MCF 10A (cell line): Measurements from ENCODE around the gene RABGAP1L. TPM values are rescaled to one million over a fixed set of nuclear protein-coding genes. Genes with fewer than 3 reads are reported as not detected.

ENCODE experiments used
- BruUV-seq: library from RNA; stranded (reverse); fragments of 400-500 nt; replicated peaks from 2 replicates; lab custom pipeline; 2021; lab: Mats Ljungman, UMichigan
- CTCF ChIA-PET: fragments of 300-600 bp; sonication (Branson Sonifier 250); formaldehyde crosslinking; extraction: SDS; loops from one replicate; lab custom pipeline; 2021; ENCODE audit warnings: antibody characterized with exemption, inconsistent platforms; lab: Yijun Ruan, JAX
- POLR2A ChIA-PET: fragments of 300-600, 350-650 bp; sonication (Branson Sonifier 250); formaldehyde crosslinking; extraction: SDS; loops from one replicate; lab custom pipeline; 2020; ENCODE audit warnings: antibody characterized with exemption, inconsistent platforms; lab: Yijun Ruan, JAX
- DNase-seq: peaks from one replicate; pipeline ENCODE4 v3.0.0-alpha.2; 2018; ENCODE audit not compliant: unreplicated experiment
- H3K27ac Mint-ChIP-seq: one replicate; pipeline ENCODE4 v1.8.0; 2022; ENCODE audit warnings: mild to moderate bottlenecking, low read depth, mixed read lengths; ENCODE audit not compliant: unreplicated experiment
- H3K27me3 Mint-ChIP-seq: one replicate; pipeline ENCODE4 v1.8.0; 2022; ENCODE audit warnings: mixed read lengths; ENCODE audit not compliant: insufficient read depth, unreplicated experiment
- H3K36me3 Mint-ChIP-seq: one replicate; pipeline ENCODE4 v1.8.0; 2022; ENCODE audit warnings: mild to moderate bottlenecking, moderate library complexity, mixed read lengths; ENCODE audit not compliant: insufficient read depth, unreplicated experiment
- H3K4me1 Mint-ChIP-seq: one replicate; pipeline ENCODE4 v1.8.0; 2022; ENCODE audit warnings: mixed read lengths; ENCODE audit not compliant: insufficient read depth, unreplicated experiment
- H3K4me3 Mint-ChIP-seq: one replicate; pipeline ENCODE4 v1.8.0; 2022; ENCODE audit warnings: mild to moderate bottlenecking, moderate library complexity, mixed read lengths; ENCODE audit not compliant: unreplicated experiment
- H3K9me3 Mint-ChIP-seq: one replicate; pipeline ENCODE4 v1.8.0; 2022; ENCODE audit warnings: mixed read lengths; ENCODE audit not compliant: unreplicated experiment
- intact Hi-C: fragments of 100-400 bp; cut with micrococcal nuclease; formaldehyde crosslinking; loops from 2 replicates; pipeline ENCODE4 v1.14.1; 2022
- total RNA-seq: library from RNA; stranded (reverse); gene quantifications from 2 replicates; pipeline ENCODE4 v1.2.3, GENCODE V29; 2022
- TF ChIP-seq, protein P1 (sequence below): fragments of 200-600 bp; IDR thresholded peaks from one replicate; pipeline ENCODE4 v1.8.0; 2022; ENCODE audit warnings: antibody characterized with exemption, mild to moderate bottlenecking; ENCODE audit not compliant: unreplicated experiment

The RABGAP1L gene
- total RNA-seq, 1 experiment from 2014 or later = 18.2 TPM

DNA sequence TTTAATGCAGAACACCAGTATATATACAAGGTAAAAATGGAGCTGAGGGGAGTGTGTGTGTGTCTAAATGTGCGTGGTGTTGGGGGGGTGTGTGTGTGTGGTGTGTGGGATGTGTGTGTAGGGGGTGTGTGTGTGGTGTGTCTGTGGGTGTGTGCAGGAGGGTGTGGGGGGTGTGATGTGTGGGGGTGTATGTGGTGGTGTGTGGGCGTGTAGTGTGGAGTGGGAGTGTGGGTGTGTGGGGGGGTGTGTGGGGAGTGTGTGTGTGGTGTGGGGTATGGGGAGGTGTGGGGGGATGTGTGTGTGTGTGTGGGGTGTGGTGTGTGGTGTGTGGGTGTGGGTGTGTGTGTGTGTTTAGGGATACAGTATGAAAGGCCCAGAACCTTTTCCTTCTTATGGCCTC is 638.1 kb downstream of the RABGAP1L start:
- TF ChIP-seq, protein P1, sequence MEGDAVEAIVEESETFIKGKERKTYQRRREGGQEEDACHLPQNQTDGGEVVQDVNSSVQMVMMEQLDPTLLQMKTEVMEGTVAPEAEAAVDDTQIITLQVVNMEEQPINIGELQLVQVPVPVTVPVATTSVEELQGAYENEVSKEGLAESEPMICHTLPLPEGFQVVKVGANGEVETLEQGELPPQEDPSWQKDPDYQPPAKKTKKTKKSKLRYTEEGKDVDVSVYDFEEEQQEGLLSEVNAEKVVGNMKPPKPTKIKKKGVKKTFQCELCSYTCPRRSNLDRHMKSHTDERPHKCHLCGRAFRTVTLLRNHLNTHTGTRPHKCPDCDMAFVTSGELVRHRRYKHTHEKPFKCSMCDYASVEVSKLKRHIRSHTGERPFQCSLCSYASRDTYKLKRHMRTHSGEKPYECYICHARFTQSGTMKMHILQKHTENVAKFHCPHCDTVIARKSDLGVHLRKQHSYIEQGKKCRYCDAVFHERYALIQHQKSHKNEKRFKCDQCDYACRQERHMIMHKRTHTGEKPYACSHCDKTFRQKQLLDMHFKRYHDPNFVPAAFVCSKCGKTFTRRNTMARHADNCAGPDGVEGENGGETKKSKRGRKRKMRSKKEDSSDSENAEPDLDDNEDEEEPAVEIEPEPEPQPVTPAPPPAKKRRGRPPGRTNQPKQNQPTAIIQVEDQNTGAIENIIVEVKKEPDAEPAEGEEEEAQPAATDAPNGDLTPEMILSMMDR = no peak
- no TSS peak for BruUV-seq
- ChIA-PET POLR2A (interaction anchor here (0.7 to 3.2 kb wide), 3 partner anchors 202 to 279 kb away, joined by 3 to 40 read pairs (median 3); partner anchors contain the start of gene CACYBP), CTCF (interaction anchor here (0.5 to 1.2 kb wide), 5 partner anchors 13 to 1894 kb away, joined by 3 to 5 read pairs (median 3); no protein-coding TSS in a partner anchor)
- Mint-ChIP-seq H3K9me3 (no peaks in the 10 kb centered on the region), H3K4me3 (no peak overlapping the region), H3K27ac (no peak overlapping the region), H3K27me3 (no peaks in the 10 kb centered on the region), H3K36me3 (no peaks in the 10 kb centered on the region), H3K4me1 (peaks cover 9% of the 10 kb centered on the region)
- intact Hi-C loops = no loop called here
- no peak for DNase-seq

DNA sequence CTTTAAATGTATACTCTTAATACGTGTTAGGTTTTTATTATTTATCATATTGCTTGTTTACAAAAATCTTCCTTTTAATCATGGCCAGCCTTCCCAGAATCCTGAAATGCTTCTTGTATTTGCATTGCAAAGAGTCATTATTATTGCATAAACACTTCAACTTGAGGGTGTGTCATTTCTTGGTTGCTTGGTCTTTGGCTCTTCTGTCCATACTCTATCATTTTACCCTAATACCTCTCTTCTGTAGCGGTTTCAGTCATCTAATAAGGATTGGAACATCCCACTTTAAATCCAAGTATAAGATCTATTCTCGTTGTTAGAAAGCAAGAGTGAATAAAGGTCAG is 639.8 kb downstream of the RABGAP1L start:
- Mint-ChIP-seq H3K4me1 (peaks cover 9% of the 10 kb centered on the region), H3K27me3 (no peaks in the 10 kb centered on the region), H3K27ac (no peak overlapping the region), H3K36me3 (no peaks in the 10 kb centered on the region), H3K4me3 (no peak overlapping the region), H3K9me3 (no peaks in the 10 kb centered on the region)
- POLR2A ChIA-PET = interaction anchor here (1.0 to 3.2 kb wide), 9 partner anchors 9 to 201 kb away, joined by 3 to 40 read pairs (median 6); partner anchors contain the start of gene CACYBP
- no TSS peak for BruUV-seq
- DNase-seq = no peak
- TF ChIP-seq, protein P1 = no peak
- CTCF ChIA-PET = interaction anchor here (0.9 to 2.3 kb wide), 14 partner anchors 8 to 201 kb away, joined by 3 to 11 read pairs (median 4); no protein-coding TSS in a partner anchor
- intact Hi-C loops = loop anchor here (1.0 kb wide), 1 partner anchor 16 kb away; no protein-coding TSS in a partner anchor

DNA sequence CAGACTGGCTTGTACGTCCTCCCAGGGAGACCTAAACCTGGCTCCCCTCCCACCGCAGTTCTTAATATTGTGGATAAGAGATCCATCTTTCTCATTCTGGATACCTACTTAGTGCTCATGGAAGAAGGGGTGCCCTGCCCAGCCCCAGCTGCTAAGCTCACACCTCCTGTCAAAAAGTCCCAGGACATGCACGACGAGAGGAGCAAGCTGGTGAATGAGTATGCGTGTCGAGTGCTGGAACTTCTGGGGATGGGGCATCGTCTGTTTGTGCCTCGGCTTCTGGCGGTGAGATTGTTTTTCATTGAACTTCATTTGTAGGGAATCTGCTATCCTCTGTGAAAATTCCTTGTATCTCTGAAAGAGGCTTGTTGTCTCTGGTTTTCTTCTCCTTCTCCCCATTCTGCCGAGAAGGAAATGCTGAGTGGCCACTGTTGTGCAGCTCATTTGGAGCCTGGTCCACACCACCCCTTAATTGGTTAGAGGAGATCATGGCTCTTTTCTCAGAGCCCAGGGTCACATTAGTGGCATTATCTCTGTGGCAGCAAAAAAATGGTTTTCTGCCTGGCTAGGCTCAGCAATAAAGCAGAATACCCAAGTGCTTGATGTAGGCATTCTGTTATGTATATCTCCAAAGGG is 641.0 kb downstream of the RABGAP1L start:
- H3K27ac Mint-ChIP-seq = no peak overlapping the region
- TF ChIP-seq, protein P1 = no peak
- no peak overlapping the region for H3K4me3 Mint-ChIP-seq
- ChIA-PET CTCF (interaction anchor here (0.7 to 2.3 kb wide), 18 partner anchors 7 to 223 kb away, joined by 3 to 11 read pairs (median 4); partner anchors contain the start of gene MRPS14), POLR2A (interaction anchor here (0.6 to 3.2 kb wide), 12 partner anchors 10 to 199 kb away, joined by 3 to 40 read pairs (median 6); partner anchors contain the start of gene CACYBP)
- BruUV-seq = no TSS peak
- DNase-seq = no peak
- H3K36me3 Mint-ChIP-seq = no peaks in the 10 kb centered on the region
- H3K27me3 Mint-ChIP-seq = no peaks in the 10 kb centered on the region
- H3K9me3 Mint-ChIP-seq = no peaks in the 10 kb centered on the region
- intact Hi-C loops = no loop called here
- peaks cover 8% of the 10 kb centered on the region for H3K4me1 Mint-ChIP-seq

DNA sequence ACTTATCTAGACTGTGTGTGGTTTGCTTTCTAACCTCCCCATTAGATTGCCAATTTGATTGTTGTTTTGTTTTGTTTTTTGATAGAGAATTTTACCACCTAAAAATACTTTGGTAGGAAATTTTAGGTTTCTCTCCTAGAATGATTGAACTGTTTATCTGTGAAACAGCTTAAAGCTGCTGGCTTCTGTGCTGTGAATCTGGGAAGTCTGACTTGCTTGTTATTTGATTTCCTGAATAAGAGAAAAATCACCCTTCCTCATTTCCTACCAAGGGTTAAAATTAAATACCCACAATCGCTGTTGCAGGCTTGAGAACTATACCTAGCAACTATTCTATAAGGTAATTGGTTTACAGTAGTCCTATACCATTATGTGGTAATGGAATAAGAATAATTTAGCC is 641.6 kb downstream of the RABGAP1L start:
- ChIA-PET CTCF (interaction anchor here (1.2 to 1.5 kb wide), 2 partner anchors 10 to 178 kb away, joined by 3 to 5 read pairs; no protein-coding TSS in a partner anchor), POLR2A (interaction anchor here (1.8 to 2.6 kb wide), 2 partner anchors 18 to 195 kb away, joined by 9 to 20 read pairs; no protein-coding TSS in a partner anchor)
- no peak for DNase-seq
- H3K27ac Mint-ChIP-seq = no peak overlapping the region
- TF ChIP-seq, protein P1 = no peak
- H3K36me3 Mint-ChIP-seq = no peaks in the 10 kb centered on the region
- no peak overlapping the region for H3K4me3 Mint-ChIP-seq
- H3K27me3 Mint-ChIP-seq = no peaks in the 10 kb centered on the region
- H3K9me3 Mint-ChIP-seq = no peaks in the 10 kb centered on the region
- BruUV-seq = no TSS peak
- intact Hi-C loops = no loop called here
- peaks cover 2% of the 10 kb centered on the region for H3K4me1 Mint-ChIP-seq
